ENCODE data around the gene RYR3.

DNA sequence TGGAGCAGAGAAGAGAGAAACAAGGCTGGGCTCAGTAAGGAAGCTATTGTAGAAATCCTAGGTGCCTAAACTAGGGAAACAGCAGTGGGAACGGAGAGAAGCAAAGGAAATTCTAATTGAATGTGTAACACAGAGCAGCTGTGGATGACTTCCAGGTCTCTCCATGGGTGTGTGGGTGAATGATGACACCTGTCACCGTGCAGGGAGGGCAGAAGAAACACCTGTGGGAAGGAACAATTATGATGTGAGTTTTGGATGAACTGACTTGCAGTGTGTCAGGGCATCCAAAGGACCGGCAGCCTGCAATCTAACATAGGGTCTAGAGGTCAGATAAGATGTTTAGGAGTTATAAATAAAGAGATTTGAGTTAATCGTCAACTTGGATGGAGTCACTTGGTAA, 144.2 kb downstream of the RYR3 start:
- TF ChIP-seq, protein P1, sequence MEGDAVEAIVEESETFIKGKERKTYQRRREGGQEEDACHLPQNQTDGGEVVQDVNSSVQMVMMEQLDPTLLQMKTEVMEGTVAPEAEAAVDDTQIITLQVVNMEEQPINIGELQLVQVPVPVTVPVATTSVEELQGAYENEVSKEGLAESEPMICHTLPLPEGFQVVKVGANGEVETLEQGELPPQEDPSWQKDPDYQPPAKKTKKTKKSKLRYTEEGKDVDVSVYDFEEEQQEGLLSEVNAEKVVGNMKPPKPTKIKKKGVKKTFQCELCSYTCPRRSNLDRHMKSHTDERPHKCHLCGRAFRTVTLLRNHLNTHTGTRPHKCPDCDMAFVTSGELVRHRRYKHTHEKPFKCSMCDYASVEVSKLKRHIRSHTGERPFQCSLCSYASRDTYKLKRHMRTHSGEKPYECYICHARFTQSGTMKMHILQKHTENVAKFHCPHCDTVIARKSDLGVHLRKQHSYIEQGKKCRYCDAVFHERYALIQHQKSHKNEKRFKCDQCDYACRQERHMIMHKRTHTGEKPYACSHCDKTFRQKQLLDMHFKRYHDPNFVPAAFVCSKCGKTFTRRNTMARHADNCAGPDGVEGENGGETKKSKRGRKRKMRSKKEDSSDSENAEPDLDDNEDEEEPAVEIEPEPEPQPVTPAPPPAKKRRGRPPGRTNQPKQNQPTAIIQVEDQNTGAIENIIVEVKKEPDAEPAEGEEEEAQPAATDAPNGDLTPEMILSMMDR (optimal IDR thresholded peaks at IDR 0.05 in 1 of 3, IDR thresholded peaks at IDR 0.05 in 1 of 3, conservative IDR thresholded peaks at IDR 0.05 in 1 of 3; ENCODE audit: extremely low read depth in 1 of 3, insufficient read depth in 2 of 3, low read length in 3 of 3): no peak
- TF ChIP-seq EZH2 (IDR thresholded peaks at IDR 0.05; ENCODE audit: low read length): no peak
